ENCODE results near the gene KCNK3. TPM values are rescaled to one million over a fixed set of nuclear protein-coding genes. Genes with fewer than 3 reads are reported as not detected.
"Not testable (repeated sequence)": the region's sequence is repeated elsewhere in the genome, so short reads cannot be mapped to it uniquely, and the experiment has no call there.

The KCNK3 gene
- polyA plus RNA-seq, 1 donor: 1.1 TPM

DNA sequence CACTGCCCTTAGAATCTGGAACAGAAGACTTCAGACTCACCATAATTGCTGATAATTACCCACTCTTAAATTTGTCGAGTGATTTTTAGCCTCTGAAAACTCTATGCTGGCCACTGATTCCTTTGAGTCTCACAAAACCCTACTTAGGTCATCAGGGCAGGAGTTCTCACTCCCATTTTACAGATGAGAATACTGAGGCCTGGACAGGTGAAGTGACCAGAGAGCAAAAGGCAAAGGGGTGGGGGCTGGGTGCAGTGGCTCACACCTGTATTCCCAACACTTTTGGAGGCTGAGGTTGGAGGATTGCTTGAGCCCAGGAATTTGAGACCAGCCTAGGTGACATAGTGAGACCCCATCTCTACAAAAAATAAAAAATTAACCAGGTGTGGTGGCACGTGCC lies 36.8 kb downstream of the KCNK3 start:
- DNase-seq: no peak

GRCh38 chr2:26730549-26731344 lies 38.2 kb downstream of the KCNK3 start:
- no peak for DNase-seq

DNA sequence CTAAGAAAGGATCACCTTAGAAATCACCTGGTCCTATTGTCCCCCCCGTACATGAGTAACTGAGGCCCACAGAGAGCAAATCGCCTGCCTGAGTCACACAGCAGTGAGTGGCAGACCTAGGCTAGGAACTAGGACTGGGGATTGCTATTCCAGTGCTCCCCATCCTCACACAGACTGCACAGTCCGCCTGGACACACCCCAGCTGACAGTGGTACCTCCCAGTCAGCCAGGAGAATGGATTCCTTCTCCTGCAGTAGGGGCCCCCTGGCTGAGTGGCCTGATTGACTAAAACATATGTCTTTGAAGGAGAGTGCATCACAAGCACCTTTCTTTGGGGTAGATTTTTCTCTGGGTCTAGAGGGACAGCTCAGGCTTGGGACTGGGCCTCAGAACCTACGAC lies 39.2 kb downstream of the KCNK3 start:
- no peak for DNase-seq

DNA sequence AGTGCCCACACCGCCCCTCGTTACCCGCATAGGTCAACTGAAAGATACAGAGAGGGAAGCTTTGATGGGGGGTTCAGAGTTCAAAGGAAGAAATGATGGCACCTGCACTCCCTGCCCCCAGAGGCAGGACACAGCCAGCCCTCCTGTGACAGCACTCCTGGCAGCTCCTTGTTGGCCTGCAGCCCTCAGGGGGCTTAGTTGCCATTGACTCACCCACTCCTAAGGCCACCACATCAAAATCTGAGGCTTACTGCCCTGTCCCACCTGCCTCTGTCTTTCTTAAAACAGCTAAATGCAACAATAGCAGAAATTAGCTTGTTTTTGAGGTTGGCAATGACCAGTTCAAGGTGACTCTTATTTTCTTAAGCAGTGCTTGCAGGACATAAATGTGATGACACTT lies 39.9 kb downstream of the KCNK3 start:
- DNase-seq: no peak

- DNase-seq: no peak
Observed at GRCh38 chr2:26733413-26733812, 40.9 kb downstream of the KCNK3 start.

GRCh38 chr2:26735097-26735496 lies 42.6 kb downstream of the KCNK3 start:
- DNase-seq: no peak

- no peak for DNase-seq
Observed at GRCh38 chr2:26735883-26736588, 43.5 kb downstream of the KCNK3 start.

DNA sequence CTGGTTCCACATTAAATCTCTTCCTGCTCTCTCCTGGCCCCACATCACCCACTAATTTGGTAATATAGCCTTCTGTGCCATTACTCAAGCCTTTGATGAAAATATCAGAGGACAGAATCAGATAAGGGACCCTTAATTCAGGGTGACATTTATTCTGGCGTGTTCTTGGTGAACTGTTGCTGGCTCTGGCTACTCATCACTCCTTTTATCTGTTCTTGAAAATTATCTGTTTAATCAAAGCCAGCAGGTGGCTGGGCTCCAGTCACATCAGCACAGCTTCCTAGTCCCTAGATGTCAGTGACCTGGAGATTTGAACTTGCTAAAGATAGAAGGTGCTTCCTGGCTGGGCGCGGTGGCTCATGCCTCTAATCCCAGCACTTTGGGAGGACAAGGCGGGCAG lies 44.7 kb downstream of the KCNK3 start:
- DNase-seq: no peak

DNA sequence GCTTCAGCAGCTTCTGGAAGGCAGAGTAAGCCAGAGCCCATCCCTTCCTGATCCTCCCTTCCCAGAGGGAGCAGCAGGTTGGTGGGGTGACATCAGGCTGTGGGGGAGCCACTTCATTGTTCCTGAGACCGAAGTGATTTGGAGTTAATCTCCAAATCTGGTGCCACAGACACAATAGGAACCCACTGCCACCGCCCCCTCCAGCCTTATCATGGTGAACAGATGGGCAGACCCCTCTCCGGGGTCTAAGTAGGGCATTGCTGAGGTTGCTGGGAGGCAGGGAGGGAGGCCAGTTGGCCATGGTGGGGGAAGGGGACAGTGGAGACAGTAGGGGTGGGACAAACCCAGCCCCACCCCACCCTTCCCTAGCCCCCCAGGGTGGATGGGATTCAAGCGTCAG lies 46.0 kb downstream of the KCNK3 start:
- DNase-seq: no peak

DNA sequence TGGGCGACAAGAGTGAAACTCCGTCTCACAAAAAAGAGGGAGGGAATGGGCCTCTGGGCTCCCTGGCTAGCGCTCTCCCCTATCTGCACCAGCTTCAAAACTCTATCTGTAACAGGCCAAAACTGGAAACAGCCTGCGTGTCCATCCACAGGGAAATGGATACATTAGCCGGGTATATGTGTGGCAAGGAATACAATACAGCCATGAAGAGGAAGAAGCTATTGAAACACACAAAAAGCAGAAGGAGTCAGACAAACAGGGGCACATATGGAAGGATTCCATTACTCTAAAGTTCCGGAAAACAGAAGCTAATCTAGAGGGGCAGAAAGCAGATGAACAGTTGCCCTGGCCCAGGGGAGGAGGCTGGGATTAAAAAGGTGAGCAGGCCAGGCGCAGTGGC lies 47.0 kb downstream of the KCNK3 start:
- DNase-seq: no peak

GRCh38 chr2:26740346-26740745 lies 47.8 kb downstream of the KCNK3 start:
- no peak for DNase-seq

- no peak for DNase-seq
Observed at GRCh38 chr2:26740890-26741302, 48.4 kb downstream of the KCNK3 start.

GRCh38 chr2:26742048-26742770 lies 49.7 kb downstream of the KCNK3 start:
- no peak for DNase-seq

- DNase-seq: no peak
Observed at GRCh38 chr2:26743852-26744251, 51.3 kb downstream of the KCNK3 start.

DNA sequence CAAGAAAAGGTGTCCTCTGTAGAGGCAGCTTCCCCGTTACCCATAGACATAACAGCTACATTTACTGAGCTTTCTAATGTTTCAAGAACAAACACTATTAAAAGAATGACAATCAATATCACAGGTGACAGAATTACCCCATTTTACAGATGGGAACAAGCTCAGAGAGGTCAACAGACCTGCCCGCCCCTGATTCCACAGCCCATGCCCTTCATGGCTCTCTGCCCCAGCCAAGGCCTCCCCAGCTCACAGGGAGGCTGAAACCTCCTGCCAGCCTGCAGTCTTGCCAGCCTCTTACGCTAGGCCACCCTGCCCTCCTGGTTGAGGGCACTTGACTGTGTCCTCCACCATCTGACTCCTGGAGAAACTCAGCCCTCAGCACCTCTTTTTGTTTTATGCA lies 52.4 kb downstream of the KCNK3 start:
- no peak for DNase-seq

- DNase-seq: peak; percentile 83
Observed at GRCh38 chr2:26745609-26746327, 53.2 kb downstream of the KCNK3 start.

- DNase-seq: no peak
Observed at GRCh38 chr2:26746934-26747333, 54.4 kb downstream of the KCNK3 start.

DNA sequence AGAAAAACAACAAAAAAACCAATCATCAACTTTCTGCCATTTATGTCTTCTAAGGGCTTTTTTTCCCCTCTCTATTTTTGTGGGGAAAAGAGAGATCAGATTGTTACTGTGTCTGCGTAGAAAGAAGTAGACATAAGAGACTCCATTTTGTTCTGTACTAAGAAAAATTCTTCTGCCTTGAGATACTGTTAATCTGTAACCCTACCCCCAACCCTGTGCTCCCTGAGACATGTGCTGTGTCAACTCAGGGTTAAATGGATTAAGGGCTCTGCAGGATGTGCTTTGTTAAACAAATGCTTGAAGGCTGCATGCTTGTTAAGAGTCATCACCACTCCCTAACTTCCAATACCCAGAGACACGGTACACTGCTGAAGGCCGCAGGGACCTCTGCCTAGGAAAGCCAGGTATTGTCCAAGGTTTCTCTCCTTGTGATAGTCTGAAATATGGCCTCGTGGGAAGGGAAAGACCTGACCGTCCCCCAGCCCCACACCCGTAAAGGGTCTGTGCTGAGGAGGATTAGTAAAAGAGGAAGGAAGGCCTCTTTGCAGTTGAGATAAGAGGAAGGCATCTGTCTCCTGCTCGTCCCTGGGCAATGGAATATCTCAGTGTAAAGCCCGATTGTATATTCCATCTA lies 57.4 kb downstream of the KCNK3 start:
- DNase-seq: not testable (repeated sequence)

GRCh38 chr2:26750467-26750866 lies 57.9 kb downstream of the KCNK3 start:
- DNase-seq: not testable (repeated sequence)

DNA sequence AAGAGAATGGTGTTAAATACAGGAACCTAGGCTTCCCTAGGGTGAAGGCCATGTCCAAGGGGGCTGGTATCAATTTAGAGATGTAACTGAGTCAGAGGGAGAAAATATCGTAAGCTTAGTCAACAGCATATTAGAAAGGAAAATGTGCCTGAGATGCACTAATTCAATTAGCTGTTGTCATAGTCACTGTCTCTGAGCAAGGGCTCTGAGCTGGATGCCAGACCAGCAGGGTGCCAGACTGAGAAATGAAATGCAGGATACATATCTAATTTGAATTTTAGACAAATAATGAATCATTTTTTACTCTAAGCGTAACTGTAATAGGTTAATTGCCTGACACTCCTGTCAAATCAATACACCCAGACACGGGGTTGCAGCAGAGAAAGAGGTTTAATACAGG lies 60.1 kb downstream of the KCNK3 start:
- no peak for DNase-seq

DNA sequence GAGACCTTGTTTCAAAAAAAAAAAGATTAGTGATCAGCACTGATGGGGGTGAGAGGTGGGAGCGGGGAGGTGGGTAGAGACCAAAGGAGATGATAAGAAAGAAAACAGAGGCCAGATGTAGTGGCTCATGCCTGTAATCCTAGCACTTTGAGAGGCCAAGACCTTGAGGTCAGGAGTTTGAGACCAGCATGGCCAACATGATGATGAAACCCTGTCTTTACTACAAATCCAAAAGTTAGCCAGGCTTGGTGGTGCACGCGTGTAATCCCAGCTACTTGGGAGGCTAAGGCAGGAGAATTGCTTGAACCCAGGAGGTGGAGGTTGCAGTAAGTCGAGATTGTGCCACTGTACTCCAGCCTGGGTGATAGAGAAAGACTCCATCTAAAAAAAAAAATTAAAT lies 62.0 kb downstream of the KCNK3 start:
- DNase-seq: no peak
